ENCODE measurements around the gene ADIPOQ. TPM values are rescaled to one million over a fixed set of nuclear protein-coding genes. Genes with fewer than 3 reads are reported as not detected.

Gene ADIPOQ
- total and polyA plus RNA-seq, 2 of the 13 experiments (the other 11 are each of a cell fraction or from before 2014, with no cell fraction given): not detected

DNA sequence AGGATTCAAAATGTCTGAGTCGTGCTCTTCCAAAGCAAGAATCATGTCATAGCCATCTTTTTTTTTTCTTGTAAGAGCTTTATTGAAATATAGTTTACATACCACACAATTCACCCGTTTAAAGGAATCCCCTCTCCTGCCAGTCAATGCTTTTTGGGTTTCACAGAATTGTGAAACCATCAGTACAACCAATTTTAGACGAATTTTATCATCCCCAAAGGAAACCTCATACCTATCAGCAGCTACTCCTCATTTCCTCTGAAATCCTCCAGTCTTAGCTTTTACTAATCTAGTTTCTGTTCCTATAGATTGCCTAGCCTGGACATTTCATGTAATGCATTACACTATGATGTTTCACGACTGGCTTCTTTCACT, 39.6 kb downstream of the ADIPOQ start:
- no peak overlapping the region for H2AFZ ChIP-seq (ENCODE audit: low read length)
- no peak for ATAC-seq
- TF ChIP-seq RORA (CRISPR knock-in tag; IDR thresholded peaks at IDR 0.05) (no peak), ZNF781 (CRISPR knock-in tag; IDR thresholded peaks at IDR 0.05; ENCODE audit: borderline replicate concordance, not compliant biosample characterization) (no peak), SCMH1 (CRISPR knock-in tag; IDR thresholded peaks at IDR 0.05; ENCODE audit: borderline replicate concordance) (no peak), KLF6 (CRISPR knock-in tag; IDR thresholded peaks at IDR 0.05) (no peak), NFATC3 (CRISPR knock-in tag; IDR thresholded peaks at IDR 0.05) (no peak), ZNF317 (CRISPR knock-in tag; IDR thresholded peaks at IDR 0.05) (no peak), RAD51 (IDR thresholded peaks at IDR 0.05; ENCODE audit: borderline replicate concordance) (no peak), ZNF556 (CRISPR knock-in tag; IDR thresholded peaks at IDR 0.05; ENCODE audit: borderline replicate concordance) (no peak), ELF3 (CRISPR knock-in tag; IDR thresholded peaks at IDR 0.05) (no peak), SOX6 (IDR thresholded peaks at IDR 0.05) (no peak), SOX6 (CRISPR knock-in tag; IDR thresholded peaks at IDR 0.05) (no peak)
- TF ChIP-seq, protein P1, sequence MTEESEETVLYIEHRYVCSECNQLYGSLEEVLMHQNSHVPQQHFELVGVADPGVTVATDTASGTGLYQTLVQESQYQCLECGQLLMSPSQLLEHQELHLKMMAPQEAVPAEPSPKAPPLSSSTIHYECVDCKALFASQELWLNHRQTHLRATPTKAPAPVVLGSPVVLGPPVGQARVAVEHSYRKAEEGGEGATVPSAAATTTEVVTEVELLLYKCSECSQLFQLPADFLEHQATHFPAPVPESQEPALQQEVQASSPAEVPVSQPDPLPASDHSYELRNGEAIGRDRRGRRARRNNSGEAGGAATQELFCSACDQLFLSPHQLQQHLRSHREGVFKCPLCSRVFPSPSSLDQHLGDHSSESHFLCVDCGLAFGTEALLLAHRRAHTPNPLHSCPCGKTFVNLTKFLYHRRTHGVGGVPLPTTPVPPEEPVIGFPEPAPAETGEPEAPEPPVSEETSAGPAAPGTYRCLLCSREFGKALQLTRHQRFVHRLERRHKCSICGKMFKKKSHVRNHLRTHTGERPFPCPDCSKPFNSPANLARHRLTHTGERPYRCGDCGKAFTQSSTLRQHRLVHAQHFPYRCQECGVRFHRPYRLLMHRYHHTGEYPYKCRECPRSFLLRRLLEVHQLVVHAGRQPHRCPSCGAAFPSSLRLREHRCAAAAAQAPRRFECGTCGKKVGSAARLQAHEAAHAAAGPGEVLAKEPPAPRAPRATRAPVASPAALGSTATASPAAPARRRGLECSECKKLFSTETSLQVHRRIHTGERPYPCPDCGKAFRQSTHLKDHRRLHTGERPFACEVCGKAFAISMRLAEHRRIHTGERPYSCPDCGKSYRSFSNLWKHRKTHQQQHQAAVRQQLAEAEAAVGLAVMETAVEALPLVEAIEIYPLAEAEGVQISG (CRISPR knock-in tag; IDR thresholded peaks at IDR 0.05): no peak
- TF ChIP-seq, protein P2, sequence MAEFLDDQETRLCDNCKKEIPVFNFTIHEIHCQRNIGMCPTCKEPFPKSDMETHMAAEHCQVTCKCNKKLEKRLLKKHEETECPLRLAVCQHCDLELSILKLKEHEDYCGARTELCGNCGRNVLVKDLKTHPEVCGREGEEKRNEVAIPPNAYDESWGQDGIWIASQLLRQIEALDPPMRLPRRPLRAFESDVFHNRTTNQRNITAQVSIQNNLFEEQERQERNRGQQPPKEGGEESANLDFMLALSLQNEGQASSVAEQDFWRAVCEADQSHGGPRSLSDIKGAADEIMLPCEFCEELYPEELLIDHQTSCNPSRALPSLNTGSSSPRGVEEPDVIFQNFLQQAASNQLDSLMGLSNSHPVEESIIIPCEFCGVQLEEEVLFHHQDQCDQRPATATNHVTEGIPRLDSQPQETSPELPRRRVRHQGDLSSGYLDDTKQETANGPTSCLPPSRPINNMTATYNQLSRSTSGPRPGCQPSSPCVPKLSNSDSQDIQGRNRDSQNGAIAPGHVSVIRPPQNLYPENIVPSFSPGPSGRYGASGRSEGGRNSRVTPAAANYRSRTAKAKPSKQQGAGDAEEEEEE (CRISPR knock-in tag; IDR thresholded peaks at IDR 0.05; ENCODE audit: borderline replicate concordance): no peak
- TF ChIP-seq, protein P3, sequence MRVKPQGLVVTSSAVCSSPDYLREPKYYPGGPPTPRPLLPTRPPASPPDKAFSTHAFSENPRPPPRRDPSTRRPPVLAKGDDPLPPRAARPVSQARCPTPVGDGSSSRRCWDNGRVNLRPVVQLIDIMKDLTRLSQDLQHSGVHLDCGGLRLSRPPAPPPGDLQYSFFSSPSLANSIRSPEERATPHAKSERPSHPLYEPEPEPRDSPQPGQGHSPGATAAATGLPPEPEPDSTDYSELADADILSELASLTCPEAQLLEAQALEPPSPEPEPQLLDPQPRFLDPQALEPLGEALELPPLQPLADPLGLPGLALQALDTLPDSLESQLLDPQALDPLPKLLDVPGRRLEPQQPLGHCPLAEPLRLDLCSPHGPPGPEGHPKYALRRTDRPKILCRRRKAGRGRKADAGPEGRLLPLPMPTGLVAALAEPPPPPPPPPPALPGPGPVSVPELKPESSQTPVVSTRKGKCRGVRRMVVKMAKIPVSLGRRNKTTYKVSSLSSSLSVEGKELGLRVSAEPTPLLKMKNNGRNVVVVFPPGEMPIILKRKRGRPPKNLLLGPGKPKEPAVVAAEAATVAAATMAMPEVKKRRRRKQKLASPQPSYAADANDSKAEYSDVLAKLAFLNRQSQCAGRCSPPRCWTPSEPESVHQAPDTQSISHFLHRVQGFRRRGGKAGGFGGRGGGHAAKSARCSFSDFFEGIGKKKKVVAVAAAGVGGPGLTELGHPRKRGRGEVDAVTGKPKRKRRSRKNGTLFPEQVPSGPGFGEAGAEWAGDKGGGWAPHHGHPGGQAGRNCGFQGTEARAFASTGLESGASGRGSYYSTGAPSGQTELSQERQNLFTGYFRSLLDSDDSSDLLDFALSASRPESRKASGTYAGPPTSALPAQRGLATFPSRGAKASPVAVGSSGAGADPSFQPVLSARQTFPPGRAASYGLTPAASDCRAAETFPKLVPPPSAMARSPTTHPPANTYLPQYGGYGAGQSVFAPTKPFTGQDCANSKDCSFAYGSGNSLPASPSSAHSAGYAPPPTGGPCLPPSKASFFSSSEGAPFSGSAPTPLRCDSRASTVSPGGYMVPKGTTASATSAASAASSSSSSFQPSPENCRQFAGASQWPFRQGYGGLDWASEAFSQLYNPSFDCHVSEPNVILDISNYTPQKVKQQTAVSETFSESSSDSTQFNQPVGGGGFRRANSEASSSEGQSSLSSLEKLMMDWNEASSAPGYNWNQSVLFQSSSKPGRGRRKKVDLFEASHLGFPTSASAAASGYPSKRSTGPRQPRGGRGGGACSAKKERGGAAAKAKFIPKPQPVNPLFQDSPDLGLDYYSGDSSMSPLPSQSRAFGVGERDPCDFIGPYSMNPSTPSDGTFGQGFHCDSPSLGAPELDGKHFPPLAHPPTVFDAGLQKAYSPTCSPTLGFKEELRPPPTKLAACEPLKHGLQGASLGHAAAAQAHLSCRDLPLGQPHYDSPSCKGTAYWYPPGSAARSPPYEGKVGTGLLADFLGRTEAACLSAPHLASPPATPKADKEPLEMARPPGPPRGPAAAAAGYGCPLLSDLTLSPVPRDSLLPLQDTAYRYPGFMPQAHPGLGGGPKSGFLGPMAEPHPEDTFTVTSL (CRISPR knock-in tag; IDR thresholded peaks at IDR 0.05; ENCODE audit: borderline replicate concordance): no peak
- TF ChIP-seq, protein P4, sequence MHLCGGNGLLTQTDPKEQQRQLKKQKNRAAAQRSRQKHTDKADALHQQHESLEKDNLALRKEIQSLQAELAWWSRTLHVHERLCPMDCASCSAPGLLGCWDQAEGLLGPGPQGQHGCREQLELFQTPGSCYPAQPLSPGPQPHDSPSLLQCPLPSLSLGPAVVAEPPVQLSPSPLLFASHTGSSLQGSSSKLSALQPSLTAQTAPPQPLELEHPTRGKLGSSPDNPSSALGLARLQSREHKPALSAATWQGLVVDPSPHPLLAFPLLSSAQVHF (CRISPR knock-in tag; IDR thresholded peaks at IDR 0.05): no peak

More for the DNA sequence above, 39.6 kb downstream of the ADIPOQ start:
- ChIA-PET CTCF (ENCODE audit: low intra/inter-chr PET ratio, low total read pairs) (no interaction called here), POLR2A (no interaction called here)
- FAIRE-seq: no peak
- WGBS (ENCODE audit: low lambda C conversion rate): 38% methylated on average over 4 of the region's 4 CpGs
- H3K79me2 ChIP-seq (ENCODE audit: insufficient read depth, low read length): no peaks in the 10 kb centered on the region
- H4K20me1 ChIP-seq (ENCODE audit: insufficient read depth, low read length): no peaks in the 10 kb centered on the region
- 0 out of 5 replicates have a peak, but pooled peaks cover 2 to 6% of the 10 kb centered on the region in 2 experiments for H3K27me3 ChIP-seq (ENCODE audit: control insufficient read depth in 1 of 2, insufficient read depth in 2 of 2, low read length in 2 of 2)
- no peak overlapping the region for H3K9ac ChIP-seq (ENCODE audit: insufficient read depth, low read depth, low read length)
- no TSS peak for BruUV-seq (replicated peaks)
- H3K36me3 ChIP-seq (replicated peaks in 1 of 2; ENCODE audit: control insufficient read depth in 1 of 2, insufficient read depth in 2 of 2, low read length in 2 of 2): no peaks in the 10 kb centered on the region
- no peak overlapping the region for H3K4me3 ChIP-seq (replicated peaks in 1 of 3; ENCODE audit: insufficient read depth in 1 of 3, low read depth in 2 of 3, low read length in 3 of 3)
- no peak for DNase-seq (ENCODE audit: low spot score)
- intact Hi-C loops (cut with micrococcal nuclease; ENCODE audit: unreplicated experiment) (no loop called here), in situ Hi-C loops (cut with HindIII; ENCODE audit: extremely low pct_ligation_motif_present, low pct_unique_long_range_greater_than_20kb) (no loop called here)
- no peak overlapping the region for H3K4me2 ChIP-seq (ENCODE audit: low read depth, low read length)
- peaks cover 7% of the 10 kb centered on the region; the same call in 1 of the 2 replicates for H3K4me1 ChIP-seq (ENCODE audit: insufficient read depth, low read length)
- no peak overlapping the region for H3K27ac ChIP-seq (ENCODE audit: extremely low read length, insufficient read depth, low read length)
- H3K9me3 ChIP-seq (ENCODE audit: low read length): no peaks in the 10 kb centered on the region
